HepG2 (cell line): ENCODE results near the gene GHR. TPM values are rescaled to one million over a fixed set of nuclear protein-coding genes. Genes with fewer than 3 reads are reported as not detected.

Source experiments
- ATAC-seq: fragments of 200-7000 bp; cut with Tn5 transposase; 3 replicates; pipeline ENCODE4 v1.9.1; 2020; ENCODE audit warnings: mild to moderate bottlenecking, moderate library complexity
- BruUV-seq: library from RNA; stranded (reverse); fragments of 400-500 nt; replicated peaks from 2 replicates; lab custom pipeline; 2021; lab: Mats Ljungman, UMichigan
- CTCF ChIA-PET: fragments of 300-600 bp; formaldehyde crosslinking; extraction: SDS; loops from one replicate; lab custom pipeline; 2021; ENCODE audit warnings: low total read pairs, inconsistent platforms, low intra/inter-chr PET ratio; lab: Yijun Ruan, JAX
- POLR2A ChIA-PET: fragments of 350-600 bp; sonication (Branson Sonifier 250); formaldehyde crosslinking; loops from one replicate; lab custom pipeline; 2020; ENCODE audit warnings: antibody characterized with exemption, inconsistent platforms; lab: Yijun Ruan, JAX
- DNase-seq: peaks from one replicate; pipeline ENCODE4 v3.0.0-alpha.2; 2015; ENCODE audit warnings: low spot score
- FAIRE-seq: peaks from 3 replicates; lab custom pipeline; 2011; peaks lifted over from hg19 to GRCh38; lab: Jason Lieb, UNC
- H2AFZ ChIP-seq: one replicate; pipeline ENCODE4 v1.6.1; 2011; ENCODE audit warnings: low read length, inconsistent platforms
- H3K27ac ChIP-seq: fragments of 300-600 bp; 3 replicates; pipeline ENCODE4 v1.8.0; 2011; ENCODE audit warnings: mixed run types, mild to moderate bottlenecking, mixed read lengths, low read length, inconsistent platforms; ENCODE audit not compliant: insufficient read depth; ENCODE audit errors: extremely low read length
- H3K27me3 ChIP-seq, 2 experiments: fragments of 200-600 bp in 1 of 2; 2 replicates in 1 of 2; 3 replicates in 1 of 2; pipeline versions ENCODE4 v1.6.0 to v1.8.0; 2011; ENCODE audit warnings: low read length in 2 of 2, mild to moderate bottlenecking in 2 of 2, moderate library complexity in 2 of 2, inconsistent platforms in 1 of 2; ENCODE audit not compliant: insufficient read depth in 2 of 2, control insufficient read depth in 1 of 2
- H3K36me3 ChIP-seq, 2 experiments: fragments of 200-600 bp in 1 of 2; replicated peaks in 1 of 2; 2 replicates in 1 of 2; 3 replicates in 1 of 2; pipeline versions ENCODE4 v1.5.1 to v1.8.0; 2011; ENCODE audit warnings: low read length in 2 of 2, inconsistent platforms in 1 of 2; ENCODE audit not compliant: insufficient read depth in 2 of 2, control insufficient read depth in 1 of 2
- H3K4me1 ChIP-seq: 2 replicates; pipeline ENCODE4 v1.5.1; 2012; ENCODE audit warnings: low read length, inconsistent platforms; ENCODE audit not compliant: insufficient read depth
- H3K4me2 ChIP-seq: 2 replicates; pipeline ENCODE4 v1.6.0; 2011; ENCODE audit warnings: low read depth, low read length, inconsistent platforms
- H3K4me3 ChIP-seq, 3 experiments: fragments of 200-600 bp in 1 of 3; sonication (generic), shearing (Covaris generic) in 1 of 3; replicated peaks in 1 of 3; 2 replicates each; pipeline ENCODE4 v1.5.1; 2011 to 2016; ENCODE audit warnings: low read length in 3 of 3, inconsistent platforms in 2 of 3, low read depth in 2 of 3, mild to moderate bottlenecking in 2 of 3, control low read depth in 1 of 3, mixed read lengths in 1 of 3; ENCODE audit not compliant: insufficient read depth in 1 of 3
- H3K79me2 ChIP-seq: one replicate; pipeline ENCODE4 v1.6.1; 2011; ENCODE audit warnings: low read length, inconsistent platforms; ENCODE audit not compliant: insufficient read depth
- H3K9ac ChIP-seq: 2 replicates; pipeline ENCODE4 v1.6.0; 2011; ENCODE audit warnings: mild to moderate bottlenecking, low read depth, low read length, inconsistent platforms; ENCODE audit not compliant: insufficient read depth
- H3K9me3 ChIP-seq: 2 replicates; pipeline ENCODE4 v1.5.1; 2012; ENCODE audit warnings: mild to moderate bottlenecking, low read length
- H4K20me1 ChIP-seq: 2 replicates; pipeline ENCODE4 v1.6.0; 2011; ENCODE audit warnings: inconsistent platforms, mild to moderate bottlenecking, low read length, moderate library complexity; ENCODE audit not compliant: insufficient read depth
- ERF ChIP-seq: IDR thresholded peaks from 2 replicates; pipeline ENCODE4 v1.6.1; 2018; ENCODE audit warnings: missing biosample characterization, missing genetic modification reagents
- HIC2 ChIP-seq: sonication (generic); formaldehyde crosslinking; IDR thresholded peaks from 2 replicates; pipeline ENCODE4 v1.9.0; 2022; ENCODE audit warnings: low read depth, missing genetic modification reagents
- HOMEZ ChIP-seq: IDR thresholded peaks from 2 replicates; pipeline ENCODE4 v1.6.1; 2016; ENCODE audit warnings: low read depth
- SIN3A ChIP-seq: IDR thresholded peaks from 2 replicates; pipeline ENCODE4 v1.6.1; 2011; ENCODE audit warnings: low read depth, mild to moderate bottlenecking, control low read depth, low read length, borderline replicate concordance
- ZNF761 ChIP-seq: sonication (generic); formaldehyde crosslinking; conservative IDR thresholded peaks from 2 replicates; pipeline ENCODE4 v1.4.0; 2020; ENCODE audit warnings: mild to moderate bottlenecking, missing genetic modification reagents
- ZNF800 ChIP-seq: sonication (generic); formaldehyde crosslinking; IDR thresholded peaks from 2 replicates; pipeline ENCODE4 v1.4.0; 2020; ENCODE audit warnings: missing genetic modification reagents
- WGBS: methylation state at CpG from one replicate; pipeline ENCODE4 v1.1.6; 2017; ENCODE audit warnings: low lambda C conversion rate; 5-methylcytosine and 5-hydroxymethylcytosine counted together
- in situ Hi-C: cut with HindIII; loops from 2 replicates; pipeline ENCODE4 v1.10.0; 2017; ENCODE audit warnings: low pct_unique_long_range_greater_than_20kb; ENCODE audit not compliant: extremely low pct_ligation_motif_present
- intact Hi-C: fragments of 100-400 bp; cut with micrococcal nuclease; formaldehyde crosslinking; loops from one replicate; pipeline ENCODE4 v1.10.0; 2022; ENCODE audit not compliant: unreplicated experiment
- polyA plus RNA-seq, 8 experiments: library from polyadenylated mRNA; depleted of rRNA in 3 of 8; stranded (reverse) in 7 of 8; unstranded in 1 of 8; fragments of >200 nt; fragmentation: Illumina TruSeq in 4 of 8; extraction: Trizol in 4 of 8; gene quantifications; 2 replicates each; pipeline versions ENCODE4 v1.2.1 to v1.2.3, GENCODE V29; 2011 to 2016; ENCODE audit warnings: low read depth in 4 of 8, missing spikeins in 1 of 8, mixed read lengths in 1 of 8; ENCODE audit not compliant: insufficient read depth in 1 of 8
- total RNA-seq, 5 experiments: library from RNA; depleted of rRNA; stranded (reverse); fragments of >200 nt; fragmentation: Illumina TruSeq; extraction: Trizol; gene quantifications; 2 replicates each; pipeline ENCODE4 v1.2.3, GENCODE V29; 2016; ENCODE audit warnings: low read depth in 1 of 5

GHR gene
- total and polyA plus RNA-seq, 2 of the 13 experiments (the other 11 are each of a cell fraction or from before 2014, with no cell fraction given): 0.07 TPM; not detected in 1

DNA sequence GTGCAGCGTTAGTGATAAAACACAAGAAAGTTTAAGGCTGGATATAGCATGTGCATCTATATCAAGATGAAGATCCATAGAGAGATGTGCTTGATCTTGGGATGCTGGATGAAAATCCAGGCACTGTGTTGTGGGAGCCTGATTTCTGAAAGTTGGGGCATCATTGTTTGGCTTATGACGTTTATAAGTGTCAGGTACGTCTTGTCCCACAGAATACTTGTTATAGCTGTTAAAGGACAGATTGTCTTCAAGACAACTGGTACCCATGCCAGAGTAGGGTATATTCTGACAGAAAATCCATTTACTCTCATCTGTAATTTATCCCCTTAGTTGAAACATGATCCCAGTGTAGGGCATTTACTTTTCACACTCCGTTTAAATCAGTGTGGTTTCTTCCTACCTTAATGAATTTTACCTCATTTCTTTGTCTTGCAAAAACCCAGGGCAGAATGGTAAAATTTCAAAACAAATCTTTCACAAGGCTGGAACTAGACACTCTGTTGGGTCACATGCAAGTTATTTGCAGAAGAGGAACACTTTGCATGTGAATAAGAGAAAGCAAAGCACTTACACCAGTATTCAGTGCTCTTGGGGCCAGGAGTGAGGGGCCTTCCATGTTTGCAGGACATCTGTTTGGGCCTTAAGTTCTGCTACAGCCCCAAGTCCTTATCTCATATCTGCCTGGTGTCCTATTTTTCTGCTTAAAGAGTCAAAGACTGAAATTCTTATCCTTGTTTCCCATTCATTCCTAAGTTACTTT lies 73.3 kb downstream of the GHR start:
- FAIRE-seq: no peak

More for the DNA sequence above, 73.3 kb downstream of the GHR start:
- Histone ChIP-seq H4K20me1 (no peaks in the 10 kb centered on the region), H3K27me3 (no peaks in the 10 kb centered on the region; a peak in 1 of 5 replicates), H3K9me3 (no peaks in the 10 kb centered on the region), H3K36me3 (no peaks in the 10 kb centered on the region), H2AFZ (no peak overlapping the region), H3K4me2 (no peak overlapping the region), H3K27ac (no peak overlapping the region), H3K9ac (no peak overlapping the region), H3K4me3 (no peak overlapping the region), H3K4me1 (no peaks in the 10 kb centered on the region), H3K79me2 (no peaks in the 10 kb centered on the region)
- no peak for TF ChIP-seq SIN3A
- no peak for TF ChIP-seq ZNF761 (CRISPR knock-in tag)
- TF ChIP-seq HIC2: no peak
- no peak for TF ChIP-seq ZNF800 (CRISPR knock-in tag)
- TF ChIP-seq ERF (CRISPR knock-in tag): no peak
- TF ChIP-seq HOMEZ (CRISPR knock-in tag): no peak
- 15% methylated on average over 4 of the region's 4 CpGs for WGBS
- intact Hi-C loops: no loop called here
- CTCF ChIA-PET: no interaction called here
- no TSS peak for BruUV-seq
- POLR2A ChIA-PET: no interaction called here
- in situ Hi-C loops: no loop called here
- ATAC-seq (no peak), DNase-seq (no peak)
